PC-3 (cell line): ENCODE results near the gene ADD1.

Source experiments
- EZH2 ChIP-seq: fragments of 300-600 bp; sonication (generic); IDR thresholded peaks from one replicate; pipeline ENCODE4 v1.6.1; 2017; ENCODE audit warnings: antibody characterized with exemption, mild to moderate bottlenecking, low read length; ENCODE audit not compliant: unreplicated experiment
- EZH2phosphoT487 ChIP-seq: fragments of 300-600 bp; sonication (generic); IDR thresholded peaks from 2 replicates; pipeline ENCODE4 v1.6.1; 2018; ENCODE audit warnings: mild to moderate bottlenecking, antibody characterized with exemption, low read length, borderline replicate concordance
- TF ChIP-seq, protein P1 (sequence below): fragments of 300-600 bp; sonication (generic); conservative IDR thresholded peaks from 2 replicates; pipeline ENCODE4 v1.5.1; 2017; ENCODE audit warnings: antibody characterized with exemption, low read depth, mild to moderate bottlenecking, low read length

- TF ChIP-seq, protein P1, sequence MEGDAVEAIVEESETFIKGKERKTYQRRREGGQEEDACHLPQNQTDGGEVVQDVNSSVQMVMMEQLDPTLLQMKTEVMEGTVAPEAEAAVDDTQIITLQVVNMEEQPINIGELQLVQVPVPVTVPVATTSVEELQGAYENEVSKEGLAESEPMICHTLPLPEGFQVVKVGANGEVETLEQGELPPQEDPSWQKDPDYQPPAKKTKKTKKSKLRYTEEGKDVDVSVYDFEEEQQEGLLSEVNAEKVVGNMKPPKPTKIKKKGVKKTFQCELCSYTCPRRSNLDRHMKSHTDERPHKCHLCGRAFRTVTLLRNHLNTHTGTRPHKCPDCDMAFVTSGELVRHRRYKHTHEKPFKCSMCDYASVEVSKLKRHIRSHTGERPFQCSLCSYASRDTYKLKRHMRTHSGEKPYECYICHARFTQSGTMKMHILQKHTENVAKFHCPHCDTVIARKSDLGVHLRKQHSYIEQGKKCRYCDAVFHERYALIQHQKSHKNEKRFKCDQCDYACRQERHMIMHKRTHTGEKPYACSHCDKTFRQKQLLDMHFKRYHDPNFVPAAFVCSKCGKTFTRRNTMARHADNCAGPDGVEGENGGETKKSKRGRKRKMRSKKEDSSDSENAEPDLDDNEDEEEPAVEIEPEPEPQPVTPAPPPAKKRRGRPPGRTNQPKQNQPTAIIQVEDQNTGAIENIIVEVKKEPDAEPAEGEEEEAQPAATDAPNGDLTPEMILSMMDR = no peak
- TF ChIP-seq EZH2 (no peak), EZH2phosphoT487 (no peak)
Observed at GRCh38 chr4:2971275-2971674, 127.6 kb downstream of the ADD1 start.
